ENCODE measurements around the gene TUBB6. TPM values are rescaled to one million over a fixed set of nuclear protein-coding genes. Genes with fewer than 3 reads are reported as not detected.

TUBB6 gene
- total RNA-seq, 1 donor, result 312 TPM

DNA sequence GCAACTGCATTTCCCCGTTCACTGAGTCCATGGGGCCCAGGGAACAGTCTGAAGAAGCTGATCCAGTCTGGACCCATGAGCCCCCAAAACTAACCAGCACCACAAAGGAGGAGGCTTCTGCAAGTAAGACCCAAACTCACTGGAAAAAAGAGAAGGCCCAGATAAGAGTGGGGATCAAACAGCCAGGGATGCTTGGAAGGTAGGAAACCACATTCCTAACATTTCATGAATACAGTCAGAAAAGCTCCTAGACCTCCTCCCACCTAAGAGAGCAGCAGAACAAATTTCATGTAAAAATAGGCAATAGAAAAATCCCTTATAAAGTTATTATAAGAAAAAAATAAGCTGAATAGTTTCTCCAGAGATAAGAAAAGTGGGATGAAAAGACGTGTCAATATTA is 30.3 kb downstream of the TUBB6 start:
- Histone ChIP-seq H4K20me1 (ENCODE audit: insufficient read depth, low read length) (peaks cover 21% of the 10 kb centered on the region), H3K79me2 (ENCODE audit: insufficient read depth, low read length) (no peaks in the 10 kb centered on the region), H2AFZ (ENCODE audit: low read length) (no peak overlapping the region), H3K9me3 (ENCODE audit: low read depth, low read length) (no peaks in the 10 kb centered on the region), H3K4me3 (ENCODE audit: insufficient read depth, low read length) (no peak overlapping the region), H3K27me3 (ENCODE audit: insufficient read depth, low read length) (no peaks in the 10 kb centered on the region), H3K36me3 (ENCODE audit: insufficient read depth, low read length) (peaks cover 34% of the 10 kb centered on the region), H3K27ac (ENCODE audit: low read depth, low read length) (no peak overlapping the region), H3K4me2 (ENCODE audit: insufficient read depth, low read length) (no peak overlapping the region), H3K4me1 (ENCODE audit: insufficient read depth, low read length) (peaks cover 11% of the 10 kb centered on the region)
- DNase-seq (ENCODE audit: insufficient read length, low spot score, missing footprints), result no peak
- no peak for TF ChIP-seq CTCF (IDR thresholded peaks at IDR 0.05; ENCODE audit: extremely low read depth, low read depth, low read length)

- peaks cover 7% of the 10 kb centered on the region for H4K20me1 ChIP-seq (ENCODE audit: insufficient read depth, low read length)
- no peaks in the 10 kb centered on the region for H3K9me3 ChIP-seq (ENCODE audit: low read depth, low read length)
- peaks cover 11% of the 10 kb centered on the region for H3K4me1 ChIP-seq (ENCODE audit: insufficient read depth, low read length)
- no peak overlapping the region for H3K27ac ChIP-seq (ENCODE audit: low read depth, low read length)
- DNase-seq (ENCODE audit: insufficient read length, low spot score, missing footprints), result no peak
- no peak overlapping the region for H2AFZ ChIP-seq (ENCODE audit: low read length)
- no peaks in the 10 kb centered on the region for H3K27me3 ChIP-seq (ENCODE audit: insufficient read depth, low read length)
- no peak for TF ChIP-seq CTCF (IDR thresholded peaks at IDR 0.05; ENCODE audit: extremely low read depth, low read depth, low read length)
- H3K4me3 ChIP-seq (ENCODE audit: insufficient read depth, low read length), result no peak overlapping the region
- peaks cover 45% of the 10 kb centered on the region for H3K36me3 ChIP-seq (ENCODE audit: insufficient read depth, low read length)
- H3K4me2 ChIP-seq (ENCODE audit: insufficient read depth, low read length), result no peak overlapping the region
- no peaks in the 10 kb centered on the region for H3K79me2 ChIP-seq (ENCODE audit: insufficient read depth, low read length)
Measured at GRCh38 chr18:12340945-12341660, 33.1 kb downstream of the TUBB6 start.

- no peak overlapping the region for H2AFZ ChIP-seq (ENCODE audit: low read length)
- no peaks in the 10 kb centered on the region for H3K79me2 ChIP-seq (ENCODE audit: insufficient read depth, low read length)
- H3K36me3 ChIP-seq (ENCODE audit: insufficient read depth, low read length), result peaks cover 50% of the 10 kb centered on the region
- no peak overlapping the region for H3K4me2 ChIP-seq (ENCODE audit: insufficient read depth, low read length)
- DNase-seq (ENCODE audit: insufficient read length, low spot score, missing footprints), result no peak
- no peak for TF ChIP-seq CTCF (IDR thresholded peaks at IDR 0.05; ENCODE audit: extremely low read depth, low read depth, low read length)
- H3K27ac ChIP-seq (ENCODE audit: low read depth, low read length), result no peak overlapping the region
- H3K4me1 ChIP-seq (ENCODE audit: insufficient read depth, low read length), result peaks cover under 1% of the 10 kb centered on the region
- no peaks in the 10 kb centered on the region for H3K9me3 ChIP-seq (ENCODE audit: low read depth, low read length)
- H3K27me3 ChIP-seq (ENCODE audit: insufficient read depth, low read length), result no peaks in the 10 kb centered on the region
- H3K4me3 ChIP-seq (ENCODE audit: insufficient read depth, low read length), result no peak overlapping the region
- H4K20me1 ChIP-seq (ENCODE audit: insufficient read depth, low read length), result peaks cover under 1% of the 10 kb centered on the region
Measured at GRCh38 chr18:12342661-12343060, 34.6 kb downstream of the TUBB6 start.

DNA sequence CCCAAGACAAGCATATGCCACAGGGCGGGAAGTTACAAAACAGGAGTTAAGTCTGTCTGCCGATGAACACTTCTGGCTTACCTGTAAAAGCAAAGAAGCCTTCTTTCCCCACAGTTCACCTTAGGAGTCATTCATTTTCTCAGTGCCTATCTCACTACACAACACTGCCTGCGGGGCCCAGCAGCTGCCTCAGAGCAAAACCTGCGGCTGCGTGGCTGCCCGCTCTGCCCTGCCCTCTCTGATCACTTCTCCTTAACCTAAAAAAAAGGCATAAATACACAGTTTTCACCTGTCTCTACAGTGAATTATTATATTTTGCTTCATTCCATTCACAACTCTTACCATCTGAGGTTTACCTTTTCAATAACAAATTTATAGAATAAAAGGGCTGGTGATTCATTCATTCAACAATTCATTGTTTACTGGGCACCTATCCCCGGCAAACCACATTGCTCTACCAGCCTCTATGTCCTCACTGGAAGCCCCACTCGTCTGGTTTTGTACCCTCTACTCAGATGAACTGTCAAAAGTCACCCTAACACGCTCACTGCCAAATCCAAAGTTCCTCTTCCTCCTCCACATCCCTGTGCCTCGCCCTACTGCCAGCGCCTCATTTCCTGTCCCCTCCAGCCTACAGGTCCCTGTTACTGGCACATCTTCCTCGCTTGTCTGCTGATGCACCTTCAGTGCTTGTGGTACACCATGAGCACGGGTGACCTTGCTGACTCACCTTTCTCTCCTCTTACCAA is 37.6 kb downstream of the TUBB6 start:
- no peak overlapping the region for H3K4me3 ChIP-seq (ENCODE audit: insufficient read depth, low read length)
- no peaks in the 10 kb centered on the region for H4K20me1 ChIP-seq (ENCODE audit: insufficient read depth, low read length)
- no peaks in the 10 kb centered on the region for H3K79me2 ChIP-seq (ENCODE audit: insufficient read depth, low read length)
- H2AFZ ChIP-seq (ENCODE audit: low read length), result no peak overlapping the region
- H3K36me3 ChIP-seq (ENCODE audit: insufficient read depth, low read length), result peaks cover 74% of the 10 kb centered on the region
- no peaks in the 10 kb centered on the region for H3K9me3 ChIP-seq (ENCODE audit: low read depth, low read length)
- no peak overlapping the region for H3K27ac ChIP-seq (ENCODE audit: low read depth, low read length)
- H3K4me2 ChIP-seq (ENCODE audit: insufficient read depth, low read length), result no peak overlapping the region
- H3K27me3 ChIP-seq (ENCODE audit: insufficient read depth, low read length), result no peaks in the 10 kb centered on the region
- no peak for TF ChIP-seq CTCF (IDR thresholded peaks at IDR 0.05; ENCODE audit: extremely low read depth, low read depth, low read length)
- DNase-seq (ENCODE audit: insufficient read length, low spot score, missing footprints), result no peak
- no peaks in the 10 kb centered on the region for H3K4me1 ChIP-seq (ENCODE audit: insufficient read depth, low read length)

Measured in osteoblast (primary cell).